HG03097 (cell line): ENCODE data around the gene CASQ2.

Experiments used
- ATAC-seq: cut with Tn5 transposase; IDR thresholded peaks from one replicate; pipeline ENCODE4 v1.9.1; 2021; ENCODE audit not compliant: unreplicated experiment, low FRiP score

The CASQ2 gene

GRCh38 chr1:115669886-115670285 lies 98.6 kb downstream of the CASQ2 start:
- ATAC-seq: no peak

DNA sequence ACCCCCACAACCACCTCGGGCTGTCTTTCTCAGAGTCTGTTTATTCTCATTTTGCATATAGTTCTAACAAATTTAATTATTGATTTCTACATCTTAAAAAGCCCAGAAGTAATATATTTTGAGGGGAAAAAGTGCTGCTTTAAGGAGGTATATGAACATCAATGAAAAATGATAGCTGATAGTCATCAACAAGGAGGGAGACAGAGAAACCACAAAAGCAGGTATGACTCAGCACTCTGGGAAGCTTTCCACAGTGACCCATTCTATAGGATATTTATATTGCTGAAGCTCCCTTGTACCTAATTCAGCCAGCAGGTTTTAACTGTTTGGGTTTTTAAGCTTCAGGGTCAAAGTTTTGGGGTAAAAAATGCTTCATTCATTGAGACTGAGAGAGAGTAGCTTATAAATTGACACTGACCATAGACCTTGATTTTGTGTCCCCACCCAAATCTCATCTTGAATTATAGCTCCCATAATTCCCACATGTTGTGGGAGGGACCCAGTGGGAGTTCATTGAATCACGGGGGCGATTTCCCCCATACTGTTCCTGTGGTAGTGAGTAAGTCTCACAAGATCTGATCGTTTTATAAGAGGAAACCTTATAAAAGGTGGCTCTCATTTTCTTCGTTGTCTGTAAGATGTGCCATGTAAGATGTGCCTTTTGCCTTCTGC lies 99.4 kb downstream of the CASQ2 start:
- ATAC-seq: no peak

DNA sequence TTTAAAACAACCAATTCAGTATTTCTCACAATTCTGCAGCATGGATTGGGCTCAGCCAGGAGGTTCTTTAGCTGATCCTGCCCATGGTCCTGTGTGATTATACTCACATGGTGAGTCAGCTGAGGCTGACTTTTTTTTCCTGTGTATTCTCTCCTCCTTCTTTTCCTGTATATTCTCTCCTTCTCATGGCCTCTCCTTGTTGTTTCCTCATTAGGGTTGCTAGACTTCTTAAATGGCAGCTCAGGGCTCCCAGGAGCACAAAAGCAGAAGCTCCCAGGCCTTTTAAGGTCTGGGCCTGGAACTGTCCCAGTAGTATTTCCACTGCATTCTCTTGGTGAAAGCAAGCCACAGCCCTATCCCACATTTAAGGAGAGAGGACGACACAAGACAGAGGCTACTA lies 99.9 kb downstream of the CASQ2 start:
- ATAC-seq: no peak

DNA sequence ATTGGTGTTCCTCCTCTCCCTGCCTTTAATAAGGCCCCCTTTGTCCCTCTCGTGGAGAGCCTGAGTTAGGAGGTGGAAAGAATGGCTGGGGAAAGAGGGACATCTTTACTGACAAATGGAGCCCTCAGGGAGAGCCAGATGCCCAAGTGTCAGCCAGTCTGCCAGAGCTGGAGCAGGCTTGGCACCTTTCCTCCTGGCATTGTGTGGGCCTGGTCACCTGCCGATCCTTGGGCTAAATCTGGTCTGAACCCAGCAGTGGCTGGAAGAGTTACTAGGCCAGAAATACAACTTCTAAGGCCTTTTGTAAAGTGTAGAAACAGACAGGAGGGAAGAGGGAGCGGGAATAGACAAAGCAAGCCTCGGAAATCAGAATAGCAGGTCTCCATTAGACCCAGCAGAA lies 101.8 kb downstream of the CASQ2 start:
- no peak for ATAC-seq

DNA sequence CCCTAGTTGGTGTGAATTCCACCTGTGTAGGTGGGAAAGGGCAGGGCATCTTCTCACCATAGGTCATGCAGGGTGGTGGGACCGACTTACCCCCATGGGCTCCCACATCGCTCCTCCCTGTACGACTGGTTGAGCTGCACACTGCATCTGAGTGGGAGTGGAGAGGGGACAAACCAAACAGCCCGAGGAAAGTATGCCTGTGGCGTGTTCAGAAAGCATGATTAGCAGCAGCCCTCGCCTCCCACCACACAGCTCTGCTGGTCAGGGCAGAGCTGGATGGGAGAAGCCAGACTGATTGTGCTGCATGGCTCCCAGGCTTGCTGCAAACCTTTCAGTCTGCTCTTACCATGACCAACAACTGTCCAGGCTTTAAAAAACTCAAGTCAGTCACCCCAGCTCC lies 102.3 kb downstream of the CASQ2 start:
- no peak for ATAC-seq

- ATAC-seq: no peak
Measured at GRCh38 chr1:115665319-115666096, 103.0 kb downstream of the CASQ2 start.

DNA sequence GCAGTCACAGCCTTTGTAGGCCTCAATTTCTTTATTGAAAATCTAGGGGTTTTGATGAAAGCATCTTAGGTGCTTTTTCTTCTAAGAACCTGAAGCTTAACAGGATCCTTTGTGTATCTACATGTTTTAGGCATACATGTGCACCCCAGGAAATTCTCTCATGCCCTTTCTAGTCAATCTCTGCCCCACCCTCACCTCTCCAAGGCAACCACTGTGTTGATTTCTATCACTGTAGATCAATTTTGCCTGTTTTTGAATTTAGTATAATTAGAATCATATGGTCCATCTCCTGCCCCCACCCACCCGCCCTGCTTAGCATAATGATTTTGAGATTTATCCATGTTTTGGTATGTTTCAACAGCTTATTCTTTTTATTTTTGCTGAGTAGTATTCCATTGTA lies 107.4 kb downstream of the CASQ2 start:
- ATAC-seq: no peak

- ATAC-seq: no peak
Measured at GRCh38 chr1:115660151-115660550, 108.4 kb downstream of the CASQ2 start.

GRCh38 chr1:115658646-115659045 lies 109.9 kb downstream of the CASQ2 start:
- ATAC-seq: no peak

DNA sequence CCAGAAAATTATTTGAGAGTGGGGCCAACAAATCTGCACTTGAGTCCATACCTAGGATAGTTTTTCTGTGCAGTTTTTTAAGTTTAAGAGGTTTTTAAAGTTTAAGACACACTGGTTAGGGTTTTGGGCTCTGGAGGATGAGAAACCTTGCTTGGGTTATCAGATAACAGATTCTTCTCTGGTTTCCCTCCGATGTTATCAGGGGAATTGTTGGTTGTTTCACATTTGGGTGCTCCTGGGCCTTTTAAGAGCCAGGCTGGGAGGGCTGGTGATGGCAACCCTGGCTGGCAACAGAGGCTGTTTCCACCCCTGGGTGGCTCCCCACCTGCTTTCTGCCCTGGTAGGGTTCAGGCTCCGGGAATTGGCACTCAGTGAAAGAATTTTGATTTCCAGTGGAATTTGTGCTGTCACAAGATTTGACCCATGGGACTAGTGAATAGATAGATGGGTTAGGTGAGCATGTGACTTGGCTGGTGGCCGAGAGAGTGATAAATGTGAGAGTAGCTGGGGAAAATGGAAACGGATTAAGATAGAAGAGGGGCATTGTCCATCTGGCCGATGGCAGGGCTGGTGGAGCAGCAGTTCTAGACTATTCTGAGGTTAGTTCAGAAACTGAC lies 111.9 kb downstream of the CASQ2 start:
- no peak for ATAC-seq

DNA sequence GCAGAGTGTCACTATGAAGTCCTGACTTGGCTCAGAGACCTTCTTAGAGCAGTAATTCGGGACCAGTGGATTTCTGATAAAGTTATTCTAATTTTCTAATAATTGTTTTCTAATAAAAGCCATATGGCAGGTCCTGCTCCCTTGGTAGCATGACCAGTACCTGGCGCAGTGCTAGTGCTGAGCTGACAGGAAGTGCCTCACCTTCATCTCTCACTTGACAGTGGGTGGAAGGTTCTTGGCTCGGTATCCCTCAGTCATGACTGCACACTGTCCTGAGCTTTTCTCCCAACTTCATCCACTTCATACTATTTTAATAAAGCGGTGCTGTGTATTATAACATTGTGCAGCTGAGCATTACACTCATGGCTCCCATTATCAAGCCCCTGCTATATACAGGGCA lies 112.6 kb downstream of the CASQ2 start:
- no peak for ATAC-seq

- ATAC-seq: no peak
Measured at GRCh38 chr1:115655306-115655663, 113.2 kb downstream of the CASQ2 start.

DNA sequence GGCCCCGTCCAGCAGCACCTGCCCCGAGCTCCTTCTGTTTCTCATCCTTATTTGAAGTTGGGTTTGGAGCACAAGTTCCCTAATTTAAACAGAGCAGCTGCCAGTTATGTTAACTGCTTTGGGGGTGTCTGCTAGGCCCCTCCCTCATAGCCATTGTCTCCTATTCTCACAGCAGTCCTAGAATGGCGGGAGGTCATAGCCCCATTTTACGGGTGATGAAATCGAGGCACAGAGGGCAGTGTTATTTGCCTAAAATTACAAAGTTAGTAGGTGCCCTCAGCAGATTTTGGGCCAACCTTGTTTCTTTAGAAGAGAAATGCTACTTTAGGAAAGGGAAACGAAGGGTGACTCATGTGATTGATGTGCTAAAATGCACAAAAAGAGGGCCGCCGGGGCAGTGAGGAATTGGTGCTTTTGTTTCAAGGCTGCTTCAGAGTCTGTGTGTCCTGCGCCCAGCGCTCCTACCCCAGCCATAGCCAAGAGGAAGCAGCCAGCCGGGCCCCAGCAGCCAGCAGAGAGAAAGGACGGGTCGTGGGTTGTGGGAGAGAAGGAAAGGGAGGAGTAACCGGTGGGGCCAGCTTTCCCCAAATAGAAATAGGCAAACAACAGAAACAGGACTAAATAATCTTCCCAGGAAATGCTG lies 113.7 kb downstream of the CASQ2 start:
- no peak for ATAC-seq

- no peak for ATAC-seq
Measured at GRCh38 chr1:115654125-115654524, 114.4 kb downstream of the CASQ2 start.

- ATAC-seq: no peak
Measured at GRCh38 chr1:115652236-115652788, 116.2 kb downstream of the CASQ2 start.

- ATAC-seq: no peak
Measured at GRCh38 chr1:115651391-115651790, 117.1 kb downstream of the CASQ2 start.

- ATAC-seq: no peak
Measured at GRCh38 chr1:115650961-115651360, 117.6 kb downstream of the CASQ2 start.
